Measurements from ENCODE around the gene ZNF593. TPM values are rescaled to one million over a fixed set of nuclear protein-coding genes. Genes with fewer than 3 reads are reported as not detected.
A peak's percentile ranks its signal among the peaks of the same experiment; 100 is the strongest.

Gene ZNF593
- total RNA-seq, 6 experiments from 2014 or later = 16.8 to 39.6 (median 20.7) TPM

DNA sequence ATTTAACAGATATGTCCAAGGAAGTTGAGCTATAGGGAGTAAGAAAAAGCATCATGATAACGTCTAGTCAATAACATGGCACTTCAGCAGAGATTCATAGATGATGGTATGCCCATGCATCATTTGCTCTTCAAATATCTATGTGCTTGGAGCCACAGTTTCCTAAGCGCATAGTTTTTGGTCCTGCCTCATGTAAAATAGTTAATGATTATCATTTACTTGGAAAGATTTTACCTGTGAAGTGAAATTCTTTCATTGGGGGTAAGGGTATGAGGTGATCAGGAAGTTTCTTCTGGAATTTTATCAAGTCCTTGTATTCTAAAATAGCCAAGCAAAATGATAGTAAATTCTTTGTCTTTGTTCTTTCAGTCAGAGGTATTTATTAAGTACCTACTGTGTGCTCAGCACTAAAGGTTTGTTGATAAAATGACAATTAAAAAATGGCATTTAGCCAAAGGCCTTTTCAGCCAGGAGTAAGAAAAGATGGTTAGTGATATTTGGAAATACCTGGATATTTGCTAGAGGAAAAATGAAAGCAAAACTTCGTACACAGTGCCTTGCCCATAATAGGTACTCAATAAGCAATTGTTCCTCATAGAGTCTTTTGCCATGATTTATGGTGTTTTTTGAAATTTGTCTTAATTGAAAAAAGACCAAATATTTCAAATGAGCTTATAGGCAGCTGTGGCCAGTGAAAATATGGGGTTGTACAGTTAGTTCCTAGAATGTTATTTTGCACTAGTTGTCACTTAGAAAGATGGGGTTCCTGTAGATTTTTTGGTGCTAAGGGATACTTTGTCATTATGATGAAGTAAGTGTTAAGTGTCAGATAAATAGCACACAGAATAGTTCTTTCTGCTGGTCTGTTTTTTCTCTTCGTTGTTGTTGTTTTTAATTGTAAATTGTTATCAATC, 45.0 kb upstream of the ZNF593 start:
- Histone ChIP-seq H3K4me3 (no peak overlapping the region), H3K4me1 (peaks cover 0 to 38% (median 5%) of the 10 kb centered on the region in 4 donors), H3K9me3 (no peaks in the 10 kb centered on the region), H3K36me3 (no peaks in the 10 kb centered on the region), H3K27me3 (no peaks in the 10 kb centered on the region), H3K27ac (peak overlapping the region in 1 of 3 donors; percentile 18)
- intact Hi-C loops (cut with DNase I) = no loop called here
- peak; percentile 49 to 59 (median 56) for ATAC-seq
- 34% methylated on average over 4 of the region's 4 CpGs for WGBS (ENCODE audit: insufficient coverage, low coverage, low lambda C conversion rate, missing lambda C conversion rate)
- DNase-seq = no peak
- TF ChIP-seq POLR2A (IDR thresholded peaks at IDR 0.05) = no peak

DNA sequence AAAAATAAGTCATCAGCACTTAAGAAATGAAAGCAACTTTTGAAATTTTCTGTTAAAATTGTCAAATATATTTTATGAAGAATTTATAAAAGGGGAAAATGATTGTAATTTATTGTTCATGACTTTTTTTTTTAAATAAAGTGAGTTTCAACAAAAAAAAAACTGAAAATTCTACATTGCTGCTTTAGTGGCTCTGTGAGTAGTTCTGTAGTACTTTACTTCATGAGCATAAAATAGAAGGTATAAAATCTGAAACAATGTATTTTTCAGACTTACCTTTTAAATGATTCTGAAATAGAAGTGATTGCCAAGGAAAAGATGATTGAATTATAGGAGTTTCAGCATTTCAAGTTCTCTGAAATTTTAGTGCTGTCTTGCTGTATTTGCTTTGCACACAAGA, 44.3 kb upstream of the ZNF593 start:
- intact Hi-C loops (cut with DNase I) = no loop called here
- Histone ChIP-seq H3K9me3 (no peaks in the 10 kb centered on the region), H3K4me1 (peaks cover 0 to 38% (median 5%) of the 10 kb centered on the region in 4 donors), H3K27ac (peak overlapping the region in 1 of 3 donors; percentile 18), H3K4me3 (no peak overlapping the region), H3K36me3 (no peaks in the 10 kb centered on the region), H3K27me3 (no peaks in the 10 kb centered on the region)
- no peak for DNase-seq
- ATAC-seq = no peak
- TF ChIP-seq, protein P1, sequence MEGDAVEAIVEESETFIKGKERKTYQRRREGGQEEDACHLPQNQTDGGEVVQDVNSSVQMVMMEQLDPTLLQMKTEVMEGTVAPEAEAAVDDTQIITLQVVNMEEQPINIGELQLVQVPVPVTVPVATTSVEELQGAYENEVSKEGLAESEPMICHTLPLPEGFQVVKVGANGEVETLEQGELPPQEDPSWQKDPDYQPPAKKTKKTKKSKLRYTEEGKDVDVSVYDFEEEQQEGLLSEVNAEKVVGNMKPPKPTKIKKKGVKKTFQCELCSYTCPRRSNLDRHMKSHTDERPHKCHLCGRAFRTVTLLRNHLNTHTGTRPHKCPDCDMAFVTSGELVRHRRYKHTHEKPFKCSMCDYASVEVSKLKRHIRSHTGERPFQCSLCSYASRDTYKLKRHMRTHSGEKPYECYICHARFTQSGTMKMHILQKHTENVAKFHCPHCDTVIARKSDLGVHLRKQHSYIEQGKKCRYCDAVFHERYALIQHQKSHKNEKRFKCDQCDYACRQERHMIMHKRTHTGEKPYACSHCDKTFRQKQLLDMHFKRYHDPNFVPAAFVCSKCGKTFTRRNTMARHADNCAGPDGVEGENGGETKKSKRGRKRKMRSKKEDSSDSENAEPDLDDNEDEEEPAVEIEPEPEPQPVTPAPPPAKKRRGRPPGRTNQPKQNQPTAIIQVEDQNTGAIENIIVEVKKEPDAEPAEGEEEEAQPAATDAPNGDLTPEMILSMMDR (IDR thresholded peaks at IDR 0.05) = no peak
- TF ChIP-seq POLR2A (IDR thresholded peaks at IDR 0.05) = no peak

DNA sequence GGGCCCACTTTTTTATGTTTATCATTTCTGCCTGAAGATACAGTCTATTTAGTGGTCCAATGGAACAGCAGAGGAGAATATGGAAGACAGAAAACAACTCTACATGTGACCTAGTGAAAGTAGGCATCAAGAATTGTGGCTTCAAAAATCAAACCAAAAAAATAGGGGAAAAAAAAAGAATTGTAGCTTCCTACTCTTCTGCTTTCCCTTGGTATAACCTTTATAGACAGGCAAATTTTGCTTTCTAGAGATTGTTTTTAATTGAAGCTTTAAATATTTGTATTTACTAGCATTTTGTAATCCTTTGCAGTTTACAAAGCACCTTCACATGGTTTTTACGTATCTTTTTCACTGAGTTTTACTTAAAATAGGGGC, 43.8 kb upstream of the ZNF593 start:
- ATAC-seq = no peak
- Histone ChIP-seq H3K27me3 (no peaks in the 10 kb centered on the region), H3K4me1 (peaks cover 0 to 38% (median 5%) of the 10 kb centered on the region in 4 donors), H3K9me3 (no peaks in the 10 kb centered on the region), H3K27ac (peak overlapping the region in 1 of 3 donors; percentile 9), H3K4me3 (no peak overlapping the region), H3K36me3 (no peaks in the 10 kb centered on the region)
- 15% methylated on average over 1 of the region's 1 CpG for WGBS (ENCODE audit: insufficient coverage, low coverage, low lambda C conversion rate, missing lambda C conversion rate)
- no peak for TF ChIP-seq POLR2A (IDR thresholded peaks at IDR 0.05)
- TF ChIP-seq, protein P1 (IDR thresholded peaks at IDR 0.05) = no peak
- intact Hi-C loops (cut with DNase I) = no loop called here
- no peak for DNase-seq

DNA sequence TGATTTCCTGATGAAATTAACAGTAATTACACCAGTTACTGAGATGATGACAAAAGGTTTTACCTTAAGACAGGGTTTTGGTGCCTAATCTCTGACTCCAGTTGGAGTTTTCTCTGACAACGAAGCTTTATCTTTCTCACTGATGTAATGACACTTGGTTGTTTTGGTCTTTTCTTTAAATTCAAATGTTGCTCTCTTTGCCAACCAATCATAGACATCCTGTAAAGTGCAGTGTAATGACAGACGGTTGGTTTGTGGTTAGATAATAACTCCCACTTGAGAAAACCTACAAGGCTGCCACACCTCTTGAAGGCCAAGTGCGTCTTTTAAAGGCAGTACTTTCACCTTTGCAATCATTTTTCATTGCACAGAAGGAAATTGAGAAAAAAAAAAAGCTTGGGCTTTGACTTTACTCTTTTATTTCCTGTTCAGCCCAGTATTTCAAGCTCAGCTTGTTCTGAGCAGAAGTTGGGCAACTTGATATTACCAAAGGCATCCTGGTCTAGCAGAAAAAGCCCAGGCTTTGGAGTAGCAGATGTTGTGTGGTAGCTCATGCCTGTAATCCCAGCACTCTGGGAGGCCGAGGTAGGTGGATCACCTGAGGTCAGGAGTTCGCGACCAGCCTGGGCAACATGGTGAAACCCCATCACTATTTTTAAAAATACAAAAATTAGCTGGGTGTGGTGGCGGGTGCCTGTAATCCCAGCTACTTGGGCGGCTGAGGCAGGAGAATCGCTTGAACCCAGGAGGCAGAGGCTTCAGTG, 43.2 kb upstream of the ZNF593 start:
- WGBS (ENCODE audit: insufficient coverage, low coverage, low lambda C conversion rate, missing lambda C conversion rate) = 63% methylated on average over 9 of the region's 9 CpGs

More for the DNA sequence above, 43.2 kb upstream of the ZNF593 start:
- no peaks in the 10 kb centered on the region for H3K9me3 ChIP-seq
- intact Hi-C loops (cut with DNase I) = no loop called here
- H3K27me3 ChIP-seq = no peaks in the 10 kb centered on the region
- peak overlapping the region in 2 of 3 donors; percentile 9 to 29 for H3K27ac ChIP-seq
- no peak overlapping the region for H3K4me3 ChIP-seq
- H3K4me1 ChIP-seq = peaks cover 0 to 38% (median 5%) of the 10 kb centered on the region in 4 donors
- no peak for TF ChIP-seq POLR2A (IDR thresholded peaks at IDR 0.05)
- TF ChIP-seq, protein P1 (IDR thresholded peaks at IDR 0.05) = no peak
- ATAC-seq (peak; percentile 38 to 61 (median 60)), DNase-seq (no peak)
- no peaks in the 10 kb centered on the region for H3K36me3 ChIP-seq
